Thyroid gland (tissue), 4 donors: Measurements from ENCODE around the gene RPGRIP1L. TPM values are rescaled to one million over a fixed set of nuclear protein-coding genes. Genes with fewer than 3 reads are reported as not detected.

Source experiments
- DNase-seq, 2 donors: peaks; one replicate each; pipeline ENCODE4 v3.0.0-alpha.2; 2019
- H3K27ac ChIP-seq, 3 donors: fragments of 200-600 bp; sonication (generic); 1 replicate in 2 of 3; 2 replicates in 1 of 3; pipeline ENCODE4 v1.5.1; 2016 to 2019; ENCODE audit warnings: mild to moderate bottlenecking in 1 of 3, moderate library complexity in 1 of 3
- H3K27me3 ChIP-seq: fragments of 200-600 bp; sonication (generic); one replicate; pipeline ENCODE4 v1.5.1; 2019
- H3K36me3 ChIP-seq, 2 donors: fragments of 200-600 bp; sonication (generic); one replicate each; pipeline ENCODE4 v1.5.1; 2016 to 2019
- H3K4me1 ChIP-seq, 2 donors: fragments of 200-600 bp; sonication (generic); one replicate each; pipeline ENCODE4 v1.5.1; 2017 to 2019
- H3K4me3 ChIP-seq, 3 donors: fragments of 200-600 bp; sonication (generic); replicated peaks in 1 of 3; 1 replicate in 2 of 3; 2 replicates in 1 of 3; pipeline ENCODE4 v1.5.1; 2016; ENCODE audit warnings: mild to moderate bottlenecking in 1 of 3
- H3K9me3 ChIP-seq: fragments of 200-600 bp; sonication (generic); one replicate; pipeline ENCODE4 v1.5.1; 2017
- POLR2A ChIP-seq, 2 donors: fragments of 450-650 bp; IDR thresholded peaks; one replicate each; pipeline ENCODE4 v1.6.1; 2017; ENCODE audit warnings: antibody characterized with exemption in 2 of 2, mild to moderate bottlenecking in 2 of 2, moderate library complexity in 1 of 2
- WGBS, 2 donors: methylation state at CpG; one replicate each; pipeline ENCODE4 v1.1.5; 2017; 5-methylcytosine and 5-hydroxymethylcytosine counted together
- intact Hi-C: fragments of 100-400 bp; cut with DNase I; formaldehyde crosslinking; loops from one replicate; pipeline ENCODE4 v1.15.1; 2023
- total RNA-seq, 4 donors: library from RNA; depleted of rRNA; stranded (reverse); fragments of >200 nt; gene quantifications; one replicate each; pipeline ENCODE4 v1.2.3, GENCODE V29; 2016
- TF ChIP-seq, protein P1 (sequence below), 6 experiments: fragments of 200-600 bp in 3 of 6; fragments of 450-650 bp in 3 of 6; sonication (generic) in 3 of 6; IDR thresholded peaks; one replicate each; pipeline ENCODE4 v1.5.1; 2016 to 2019; ENCODE audit warnings: antibody characterized with exemption in 6 of 6, mild to moderate bottlenecking in 2 of 6, inconsistent platforms in 1 of 6, moderate library complexity in 1 of 6

Gene RPGRIP1L
- total RNA-seq, 4 donors from 2014 or later = 7.3 to 14.5 (median 11.0) TPM

DNA sequence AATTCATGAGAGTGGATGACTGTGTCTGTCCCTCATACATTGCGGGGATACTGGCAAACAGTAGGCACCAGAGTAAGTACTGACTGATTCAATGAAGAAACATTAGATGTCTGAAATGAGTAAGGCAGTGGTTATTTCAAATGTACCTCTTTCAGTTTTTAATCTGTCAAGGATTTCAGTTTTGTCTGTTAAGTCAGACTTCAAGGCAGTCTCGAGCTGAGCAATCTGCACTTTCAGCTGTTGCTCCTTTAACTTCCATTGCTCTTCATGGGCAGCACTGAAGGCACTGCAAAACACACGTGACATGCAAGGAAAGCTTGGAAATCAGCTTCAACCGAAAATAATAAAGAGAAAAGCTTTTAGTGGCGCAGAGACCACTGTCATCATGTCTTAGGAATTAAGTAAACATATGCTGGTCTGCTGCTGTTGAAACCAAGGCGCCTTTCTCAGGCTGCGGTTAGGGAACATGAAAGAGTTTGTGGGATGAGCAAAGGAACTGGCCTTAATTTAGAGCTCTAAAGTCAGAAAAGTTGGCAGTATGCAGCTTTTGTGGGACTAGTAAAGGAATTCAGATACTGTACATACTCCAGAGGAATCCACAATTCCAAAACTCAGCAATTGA, 38.8 kb downstream of the RPGRIP1L start:
- WGBS, 2 donors = 71 to 74% methylated on average over 7 of the region's 7 CpGs
- no peaks in the 10 kb centered on the region for H3K4me1 ChIP-seq
- no peak for TF ChIP-seq POLR2A (IDR thresholded peaks at IDR 0.05)
- TF ChIP-seq, protein P1, sequence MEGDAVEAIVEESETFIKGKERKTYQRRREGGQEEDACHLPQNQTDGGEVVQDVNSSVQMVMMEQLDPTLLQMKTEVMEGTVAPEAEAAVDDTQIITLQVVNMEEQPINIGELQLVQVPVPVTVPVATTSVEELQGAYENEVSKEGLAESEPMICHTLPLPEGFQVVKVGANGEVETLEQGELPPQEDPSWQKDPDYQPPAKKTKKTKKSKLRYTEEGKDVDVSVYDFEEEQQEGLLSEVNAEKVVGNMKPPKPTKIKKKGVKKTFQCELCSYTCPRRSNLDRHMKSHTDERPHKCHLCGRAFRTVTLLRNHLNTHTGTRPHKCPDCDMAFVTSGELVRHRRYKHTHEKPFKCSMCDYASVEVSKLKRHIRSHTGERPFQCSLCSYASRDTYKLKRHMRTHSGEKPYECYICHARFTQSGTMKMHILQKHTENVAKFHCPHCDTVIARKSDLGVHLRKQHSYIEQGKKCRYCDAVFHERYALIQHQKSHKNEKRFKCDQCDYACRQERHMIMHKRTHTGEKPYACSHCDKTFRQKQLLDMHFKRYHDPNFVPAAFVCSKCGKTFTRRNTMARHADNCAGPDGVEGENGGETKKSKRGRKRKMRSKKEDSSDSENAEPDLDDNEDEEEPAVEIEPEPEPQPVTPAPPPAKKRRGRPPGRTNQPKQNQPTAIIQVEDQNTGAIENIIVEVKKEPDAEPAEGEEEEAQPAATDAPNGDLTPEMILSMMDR (IDR thresholded peaks at IDR 0.05) = no peak
- H3K36me3 ChIP-seq = no peaks in the 10 kb centered on the region
- no peak for DNase-seq
- no peaks in the 10 kb centered on the region for H3K27me3 ChIP-seq
- no peak overlapping the region for H3K4me3 ChIP-seq
- no peaks in the 10 kb centered on the region for H3K9me3 ChIP-seq
- intact Hi-C loops = no loop called here
- no peak overlapping the region for H3K27ac ChIP-seq

DNA sequence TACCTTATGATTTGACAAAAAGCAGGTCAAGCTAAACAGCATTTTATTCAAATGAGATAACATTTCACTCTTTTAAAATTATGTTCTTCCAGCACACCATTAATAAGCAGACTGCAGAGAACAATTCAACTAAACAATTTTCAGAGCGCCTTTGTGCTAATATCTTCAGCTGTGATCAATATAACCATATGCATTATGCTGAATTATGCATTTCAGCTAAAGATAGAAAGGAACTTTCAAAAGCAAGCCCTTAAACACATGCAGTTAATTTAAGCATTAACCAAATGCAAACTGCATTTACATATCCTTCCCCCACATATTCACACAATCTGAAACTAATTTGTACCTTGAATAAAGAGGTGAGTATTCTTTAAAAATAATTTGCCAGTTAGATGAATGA, 41.6 kb downstream of the RPGRIP1L start:
- H3K4me1 ChIP-seq = no peaks in the 10 kb centered on the region
- no peaks in the 10 kb centered on the region for H3K9me3 ChIP-seq
- TF ChIP-seq, protein P1 (IDR thresholded peaks at IDR 0.05) = no peak
- TF ChIP-seq POLR2A (IDR thresholded peaks at IDR 0.05) = no peak
- H3K27ac ChIP-seq = no peak overlapping the region
- WGBS, 2 donors = 95 to 97% methylated on average over 1 of the region's 1 CpG
- H3K27me3 ChIP-seq = no peaks in the 10 kb centered on the region
- no peak for DNase-seq
- intact Hi-C loops = no loop called here
- H3K36me3 ChIP-seq = no peaks in the 10 kb centered on the region
- H3K4me3 ChIP-seq = no peak overlapping the region

DNA sequence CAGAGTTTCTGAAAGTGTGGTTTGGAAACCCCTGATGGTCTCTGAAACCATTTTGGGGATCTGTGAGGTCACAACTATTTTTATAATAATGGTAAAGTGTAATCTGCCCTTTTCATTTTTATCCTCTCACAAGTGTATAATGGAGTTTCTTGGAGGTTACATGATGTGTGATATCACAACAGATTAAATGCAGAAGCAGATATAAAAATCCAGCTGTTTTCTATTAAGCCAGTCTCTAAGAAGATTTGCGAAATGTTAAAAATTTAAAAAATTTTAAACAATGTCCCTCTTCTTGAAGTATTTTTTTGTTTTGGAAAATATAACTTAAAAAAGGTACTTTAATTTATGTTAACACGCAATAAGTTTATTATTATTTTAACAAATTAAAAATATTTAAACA, 48.7 kb downstream of the RPGRIP1L start:
- TF ChIP-seq, protein P1 (IDR thresholded peaks at IDR 0.05) = no peak
- TF ChIP-seq POLR2A (IDR thresholded peaks at IDR 0.05) = no peak
- Histone ChIP-seq H3K4me1 (no peaks in the 10 kb centered on the region), H3K4me3 (no peak overlapping the region), H3K27ac (no peak overlapping the region), H3K27me3 (no peaks in the 10 kb centered on the region), H3K9me3 (no peaks in the 10 kb centered on the region), H3K36me3 (no peaks in the 10 kb centered on the region)
- intact Hi-C loops = no loop called here
- DNase-seq = no peak
- WGBS, 2 donors = 98% methylated on average over 2 of the region's 2 CpGs

DNA sequence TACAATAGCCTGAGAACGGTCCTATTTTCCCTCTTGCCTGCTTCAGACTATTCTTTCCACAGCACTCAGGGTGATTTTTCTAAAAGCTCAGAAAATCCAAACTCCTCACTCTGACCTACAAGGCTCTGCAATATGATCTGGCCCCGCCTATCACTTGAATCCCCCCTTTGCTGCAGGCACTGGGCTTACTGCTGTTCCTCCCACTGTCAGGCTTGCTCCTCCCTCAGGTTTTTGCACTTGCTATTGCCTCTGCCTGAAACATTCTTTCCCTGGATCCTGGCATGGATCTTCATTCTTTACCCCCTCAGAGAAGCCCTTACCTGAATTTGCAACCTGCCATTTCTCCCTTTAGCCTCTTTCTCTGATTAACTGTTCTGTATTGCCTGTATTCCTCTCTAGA, 52.3 kb downstream of the RPGRIP1L start:
- H3K9me3 ChIP-seq = no peaks in the 10 kb centered on the region
- H3K27ac ChIP-seq = no peak overlapping the region
- TF ChIP-seq, protein P1 (IDR thresholded peaks at IDR 0.05) = no peak
- H3K27me3 ChIP-seq = no peaks in the 10 kb centered on the region
- 57 to 78% methylated on average over 2 of the region's 2 CpGs for WGBS, 2 donors
- no peak for DNase-seq
- no peaks in the 10 kb centered on the region for H3K36me3 ChIP-seq
- H3K4me1 ChIP-seq = no peaks in the 10 kb centered on the region
- intact Hi-C loops = no loop called here
- no peak overlapping the region for H3K4me3 ChIP-seq

DNA sequence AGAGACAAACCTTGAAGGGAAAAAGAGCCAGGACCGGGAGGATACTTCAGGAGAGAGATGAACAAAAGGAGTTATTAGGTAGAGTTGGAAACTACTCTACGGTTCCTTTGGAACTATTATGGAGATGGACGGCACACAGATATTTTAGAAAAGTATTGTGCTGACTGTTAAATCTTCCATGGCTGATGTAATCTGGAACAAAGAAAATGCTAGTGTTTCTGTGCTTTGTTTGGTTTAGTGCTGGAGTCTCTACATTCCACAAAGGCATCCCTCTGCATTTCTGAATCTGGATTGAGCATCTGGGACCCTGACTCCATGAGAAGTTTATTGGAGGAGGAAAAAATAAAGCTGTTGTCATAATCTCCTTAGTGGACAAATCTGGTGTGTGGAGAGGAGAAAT, 57.2 kb downstream of the RPGRIP1L start:
- no peaks in the 10 kb centered on the region for H3K27me3 ChIP-seq
- WGBS, 2 donors = 91 to 94% methylated on average over 3 of the region's 3 CpGs
- no peak overlapping the region for H3K27ac ChIP-seq
- DNase-seq = no peak
- H3K9me3 ChIP-seq = no peaks in the 10 kb centered on the region
- no peaks in the 10 kb centered on the region for H3K4me1 ChIP-seq
- TF ChIP-seq POLR2A (IDR thresholded peaks at IDR 0.05) = no peak
- TF ChIP-seq, protein P1 (IDR thresholded peaks at IDR 0.05) = no peak
- H3K36me3 ChIP-seq = no peaks in the 10 kb centered on the region
- intact Hi-C loops = no loop called here
- no peak overlapping the region for H3K4me3 ChIP-seq
